HG03196 (cell line): Measurements from ENCODE around the gene SPTLC3.

ENCODE experiments used
- ATAC-seq: cut with Tn5 transposase; IDR thresholded peaks from one replicate; pipeline ENCODE4 v1.9.1; 2021; ENCODE audit not compliant: unreplicated experiment

SPTLC3 gene

DNA sequence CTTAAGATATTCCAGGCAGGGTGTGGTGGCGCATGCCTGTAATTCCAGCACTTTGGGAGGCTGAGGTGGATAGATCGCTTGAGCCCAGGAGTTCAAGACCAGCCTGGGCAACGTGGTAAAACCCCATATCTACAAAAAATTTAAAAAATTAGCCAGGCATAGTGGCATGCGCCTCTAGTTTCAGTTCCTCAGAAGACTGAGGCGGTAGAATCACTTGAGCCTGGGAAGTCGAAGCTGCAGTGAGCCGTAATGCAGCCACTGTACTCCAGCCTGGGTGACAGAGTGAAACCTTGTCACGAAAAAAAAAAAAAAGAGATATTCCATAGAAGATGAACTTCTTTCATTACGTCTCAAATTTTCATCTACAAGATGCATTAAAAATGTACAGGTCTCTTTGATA, 165.6 kb downstream of the SPTLC3 start:
- ATAC-seq, result no peak

DNA sequence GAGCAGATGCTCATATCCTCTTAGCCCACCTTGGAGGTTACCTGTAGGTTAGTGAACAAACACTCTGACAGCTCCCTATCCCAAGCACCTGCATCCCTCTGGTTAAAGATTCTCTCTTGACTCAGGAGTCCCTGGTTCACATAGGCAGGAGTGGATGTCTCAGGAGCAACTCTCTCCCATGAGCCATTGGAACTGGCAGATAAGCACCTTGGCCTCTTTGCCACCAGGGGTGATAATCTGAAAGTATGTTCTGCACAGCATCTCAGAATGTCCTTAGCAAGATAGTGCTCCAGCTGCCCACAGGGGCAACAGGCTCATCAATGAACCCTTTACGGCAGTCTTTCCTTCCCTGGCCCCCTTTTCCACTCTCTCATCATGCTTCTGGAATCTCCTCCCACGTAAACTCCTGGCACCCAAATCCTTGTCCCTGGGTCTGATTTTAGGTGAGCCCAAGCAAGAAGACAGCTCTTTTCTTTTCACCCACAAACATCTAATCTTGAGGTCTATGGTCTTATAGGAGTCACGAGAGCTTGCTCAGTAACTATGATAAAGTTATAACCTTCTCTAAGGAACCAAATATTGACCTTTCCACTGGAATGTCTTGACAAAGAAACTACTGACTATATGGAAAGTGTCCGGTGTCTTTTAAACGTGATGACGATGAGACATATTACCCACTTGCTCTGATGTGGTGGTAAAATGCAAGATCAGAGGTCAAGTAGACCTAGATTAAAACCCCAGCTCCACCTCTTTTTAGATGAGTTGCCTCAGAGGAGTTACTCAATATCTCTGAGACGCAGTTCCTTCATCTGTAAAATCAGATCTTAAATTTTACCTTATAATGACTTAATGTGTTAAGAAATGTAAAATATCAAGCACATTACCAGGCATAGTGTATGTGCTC, 172.5 kb downstream of the SPTLC3 start:
- ATAC-seq, result no peak

GRCh38 chr20:13183005-13183404, 174.2 kb downstream of the SPTLC3 start:
- no peak for ATAC-seq

- no peak for ATAC-seq
Measured at GRCh38 chr20:13186043-13186774, 177.4 kb downstream of the SPTLC3 start.

- no peak for ATAC-seq
Measured at GRCh38 chr20:13187899-13188298, 179.1 kb downstream of the SPTLC3 start.

DNA sequence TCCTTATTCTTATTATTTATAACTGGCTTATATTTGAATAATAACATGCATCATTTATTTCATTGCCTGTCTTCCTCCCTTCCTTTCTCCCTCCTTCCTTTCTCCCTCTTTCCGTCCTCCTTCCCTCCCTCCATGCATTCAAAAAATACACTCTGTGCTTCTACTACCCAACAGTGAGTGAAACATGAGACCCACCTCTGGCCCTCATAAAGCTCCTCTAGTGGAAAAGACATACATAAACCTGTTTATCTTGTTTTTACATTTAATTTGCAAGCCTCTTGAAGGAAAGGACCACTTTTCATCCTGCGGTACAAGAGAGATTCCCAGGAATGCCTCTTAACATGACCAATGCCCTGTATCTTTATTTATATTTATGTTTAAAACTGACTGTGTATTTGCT, 190.5 kb downstream of the SPTLC3 start:
- no peak for ATAC-seq

- ATAC-seq, result no peak
Measured at GRCh38 chr20:13200767-13201500, 192.2 kb downstream of the SPTLC3 start.

DNA sequence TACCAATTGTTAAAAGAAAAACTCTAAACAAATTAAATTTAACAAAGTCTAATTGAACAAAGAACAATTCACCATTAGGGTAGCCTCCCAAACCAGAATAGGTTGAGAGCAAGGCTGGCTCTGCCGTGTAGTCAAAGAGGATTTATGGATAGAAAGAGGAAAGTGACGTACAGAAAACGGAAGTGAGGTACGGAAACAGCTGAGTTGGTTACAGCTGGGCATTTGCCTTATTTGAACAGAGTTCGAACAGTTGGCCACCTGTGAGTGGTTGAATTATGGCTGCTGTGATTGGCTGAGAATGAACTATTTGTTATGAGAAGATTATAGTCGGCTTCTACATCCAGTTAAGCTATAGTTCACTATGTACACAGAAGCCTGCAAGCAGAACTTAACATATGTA, 193.8 kb downstream of the SPTLC3 start:
- ATAC-seq, result no peak

GRCh38 chr20:13205425-13205824, 196.7 kb downstream of the SPTLC3 start:
- no peak for ATAC-seq

- ATAC-seq, result no peak
Measured at GRCh38 chr20:13205848-13206434, 197.2 kb downstream of the SPTLC3 start.

GRCh38 chr20:13207016-13207415, 198.2 kb downstream of the SPTLC3 start:
- ATAC-seq, result no peak

- ATAC-seq, result no peak
Measured at GRCh38 chr20:13211956-13212618, 203.3 kb downstream of the SPTLC3 start.

DNA sequence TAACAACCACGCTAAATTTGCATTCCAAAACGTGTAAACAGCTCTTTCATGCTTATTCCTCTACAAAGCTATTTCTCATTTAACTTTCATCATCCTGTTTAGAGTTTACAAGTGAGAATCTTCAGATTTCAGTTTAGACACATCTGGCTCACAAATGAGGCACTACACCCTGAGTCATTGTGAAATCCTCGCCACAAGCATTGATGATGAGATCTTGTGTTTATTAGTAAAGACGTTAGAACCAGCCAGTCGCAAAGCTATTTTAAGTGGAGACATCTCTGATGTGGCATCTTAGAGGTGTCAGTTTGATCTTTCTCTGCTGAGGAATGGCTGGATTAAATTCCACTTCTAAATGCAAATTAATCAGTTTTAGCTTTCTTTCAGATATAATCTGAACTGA, 204.0 kb downstream of the SPTLC3 start:
- no peak for ATAC-seq

DNA sequence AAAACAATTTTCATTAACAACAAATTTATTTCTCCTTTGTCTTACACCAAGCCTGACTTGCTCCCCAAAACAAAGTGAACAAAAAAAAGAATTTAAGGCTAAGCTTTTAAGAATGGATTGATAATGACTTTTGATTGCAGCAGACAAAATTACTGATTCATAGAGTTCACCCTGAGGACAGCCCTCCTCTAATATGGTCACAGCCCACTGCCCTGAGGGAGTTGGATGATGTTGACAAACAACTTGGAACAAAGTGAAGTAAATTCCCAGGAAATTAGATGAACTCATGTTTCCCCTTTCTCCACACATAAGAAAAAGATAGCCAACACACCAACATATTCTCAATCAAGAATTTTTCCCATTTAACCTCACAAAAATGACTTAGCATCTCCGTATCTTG, 204.6 kb downstream of the SPTLC3 start:
- no peak for ATAC-seq

GRCh38 chr20:13216533-13216932, 207.8 kb downstream of the SPTLC3 start:
- no peak for ATAC-seq
